ENCODE results near the gene DCTN4. TPM values are rescaled to one million over a fixed set of nuclear protein-coding genes. Genes with fewer than 3 reads are reported as not detected.

DCTN4 gene
- polyA plus RNA-seq, 1 donor from 2014 or later: 10.5 TPM

DNA sequence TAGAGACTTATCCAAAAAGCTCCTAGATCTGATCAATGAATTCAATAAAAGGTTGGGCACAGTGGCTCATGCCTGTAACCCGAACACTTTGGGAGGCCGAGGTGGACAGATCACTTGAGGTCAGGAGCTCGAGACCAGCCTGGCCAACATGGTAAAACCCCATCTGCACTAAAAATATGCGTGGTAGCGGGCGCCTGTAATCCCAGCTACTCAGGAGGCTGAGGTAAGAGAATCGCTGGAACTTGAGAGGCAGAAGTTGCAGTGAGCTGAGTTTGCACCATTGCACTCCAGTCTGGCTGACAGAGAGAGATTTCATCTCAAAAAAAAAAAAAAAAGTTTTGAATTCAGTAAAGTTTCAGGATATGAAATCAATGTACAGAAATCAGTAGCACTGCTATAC, 20.0 kb downstream of the DCTN4 start:
- H3K36me3 Mint-ChIP-seq: peaks cover 24% of the 10 kb centered on the region
- no peak overlapping the region for H3K4me3 Mint-ChIP-seq
- no peaks in the 10 kb centered on the region for H3K27me3 Mint-ChIP-seq
- H3K9me3 Mint-ChIP-seq: peaks cover 0 to 4% (median 2%) of the 10 kb centered on the region in 3 donors
- no peak overlapping the region for H3K27ac Mint-ChIP-seq
- peaks cover 28 to 43% (median 42%) of the 10 kb centered on the region in 3 donors for H3K4me1 Mint-ChIP-seq

DNA sequence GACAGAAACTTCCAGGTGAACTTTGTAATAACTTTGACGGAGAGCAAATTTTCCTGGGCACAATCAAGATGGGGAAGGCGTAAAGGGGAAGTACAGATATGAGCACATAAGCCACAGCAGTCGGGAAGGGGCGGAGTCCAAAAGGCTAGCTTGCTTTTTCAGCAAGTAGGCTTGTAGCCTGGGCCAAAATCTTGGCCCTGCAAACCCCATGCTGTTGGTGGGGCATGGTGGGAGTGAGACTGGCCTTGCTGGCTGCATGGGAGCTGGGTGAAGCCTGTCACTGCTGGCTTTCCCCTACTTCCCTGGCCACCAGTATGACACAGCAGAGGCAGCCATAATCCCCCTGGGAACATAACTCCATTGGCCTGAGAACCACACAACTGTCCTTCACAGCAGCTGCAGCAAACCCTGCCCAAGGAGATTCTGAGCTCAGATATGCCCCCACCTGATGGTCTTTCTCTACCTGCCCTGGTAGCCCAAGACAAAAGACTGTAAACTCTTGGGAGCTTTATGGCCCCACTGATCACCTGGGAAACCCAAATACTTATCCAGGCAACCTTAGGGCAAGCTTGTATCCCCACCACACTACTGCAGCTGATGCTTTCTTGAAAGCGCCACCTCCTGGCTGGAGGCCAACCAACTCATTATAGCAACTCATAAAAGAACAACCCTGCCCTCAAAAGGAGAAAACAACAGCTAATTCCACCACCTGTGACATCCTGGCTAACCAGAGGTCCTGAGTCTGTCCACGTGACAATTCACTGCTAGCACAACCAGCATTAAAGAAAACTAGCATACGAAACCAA, 24.0 kb downstream of the DCTN4 start:
- peaks cover 22 to 35% (median 29%) of the 10 kb centered on the region in 3 donors for H3K4me1 Mint-ChIP-seq
- H3K27ac Mint-ChIP-seq: peak overlapping the region; percentile 4 to 93 (median 23)
- H3K9me3 Mint-ChIP-seq: peaks cover 0 to 4% (median 2%) of the 10 kb centered on the region in 3 donors
- H3K27me3 Mint-ChIP-seq: no peaks in the 10 kb centered on the region
- peaks cover 21% of the 10 kb centered on the region for H3K36me3 Mint-ChIP-seq
- peak overlapping the region; percentile 4 to 65 (median 50) for H3K4me3 Mint-ChIP-seq

DNA sequence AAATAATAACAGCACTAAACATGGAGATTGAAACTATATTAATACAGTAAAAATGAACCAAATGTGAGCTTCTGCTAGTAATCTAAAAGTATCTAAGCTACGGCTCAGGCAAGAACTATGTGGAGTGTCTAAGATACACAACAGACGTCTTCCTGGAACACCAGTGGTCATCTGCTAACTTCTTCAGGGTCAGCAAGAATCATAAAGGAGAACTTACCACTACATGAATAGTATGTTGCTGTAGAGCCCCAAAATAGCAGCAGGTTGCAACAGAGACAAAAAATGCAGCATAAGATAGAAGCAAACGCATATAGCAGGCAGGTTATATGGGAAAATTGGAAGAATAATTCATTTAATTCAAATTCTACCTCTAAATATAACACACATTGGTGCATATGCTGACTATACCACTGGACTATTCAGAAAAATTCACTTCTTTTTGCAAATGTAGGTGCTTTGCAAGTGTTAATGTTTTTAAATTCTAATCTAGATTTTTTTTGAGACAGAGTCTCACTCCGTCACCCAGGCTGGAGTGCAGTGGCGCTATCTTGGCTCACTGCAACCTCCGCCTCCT, 27.1 kb downstream of the DCTN4 start:
- Mint-ChIP-seq H3K27me3 (no peaks in the 10 kb centered on the region), H3K27ac (no peak overlapping the region), H3K4me1 (peaks cover 13 to 15% (median 14%) of the 10 kb centered on the region in 3 donors), H3K36me3 (peaks cover 14% of the 10 kb centered on the region), H3K4me3 (no peak overlapping the region), H3K9me3 (no peaks in the 10 kb centered on the region)

DNA sequence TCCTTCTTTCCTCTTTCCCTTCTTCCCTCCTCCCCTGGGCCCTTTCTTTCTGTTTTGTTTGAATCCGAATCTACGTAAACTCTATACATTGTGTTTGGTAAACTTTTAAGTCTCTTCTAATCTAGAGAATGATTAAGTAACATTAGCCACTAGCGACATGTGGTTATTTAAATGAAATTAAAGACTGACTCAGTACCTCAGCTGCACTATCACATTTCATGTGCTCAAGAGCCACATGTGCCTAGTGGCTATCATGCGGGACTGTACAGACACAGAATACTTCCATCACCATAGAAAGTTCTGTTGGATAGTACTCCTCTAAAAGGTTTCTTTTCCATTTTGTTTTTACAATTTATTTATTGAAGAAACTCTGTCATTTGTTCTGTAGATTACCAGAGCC, 29.0 kb downstream of the DCTN4 start:
- Mint-ChIP-seq H3K36me3 (peaks cover 1% of the 10 kb centered on the region), H3K27ac (no peak overlapping the region), H3K9me3 (no peaks in the 10 kb centered on the region), H3K27me3 (no peaks in the 10 kb centered on the region), H3K4me1 (peaks cover 7 to 8% (median 7%) of the 10 kb centered on the region in 3 donors), H3K4me3 (no peak overlapping the region)

DNA sequence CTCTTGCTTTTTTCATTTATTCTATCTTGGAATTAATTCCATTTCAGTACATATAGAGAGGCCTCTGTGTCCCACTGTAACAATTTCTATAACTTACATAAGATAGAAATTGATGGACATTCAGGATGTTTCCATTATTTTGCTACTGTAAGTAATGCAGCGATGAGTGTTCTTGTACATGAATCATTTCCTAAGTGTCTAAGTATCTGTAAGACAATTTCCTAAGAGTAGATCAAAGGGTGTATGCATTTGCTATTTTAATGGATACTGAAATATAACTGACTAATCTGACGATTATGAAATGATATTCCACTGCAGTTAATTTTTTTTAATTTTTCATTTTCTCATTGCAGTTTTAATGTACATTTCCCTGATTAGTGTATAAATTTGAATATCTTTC, 35.0 kb downstream of the DCTN4 start:
- Mint-ChIP-seq H3K36me3 (peaks cover 8% of the 10 kb centered on the region), H3K4me3 (no peak overlapping the region), H3K27me3 (no peaks in the 10 kb centered on the region), H3K9me3 (no peaks in the 10 kb centered on the region), H3K27ac (no peak overlapping the region), H3K4me1 (no peaks in the 10 kb centered on the region)

DNA sequence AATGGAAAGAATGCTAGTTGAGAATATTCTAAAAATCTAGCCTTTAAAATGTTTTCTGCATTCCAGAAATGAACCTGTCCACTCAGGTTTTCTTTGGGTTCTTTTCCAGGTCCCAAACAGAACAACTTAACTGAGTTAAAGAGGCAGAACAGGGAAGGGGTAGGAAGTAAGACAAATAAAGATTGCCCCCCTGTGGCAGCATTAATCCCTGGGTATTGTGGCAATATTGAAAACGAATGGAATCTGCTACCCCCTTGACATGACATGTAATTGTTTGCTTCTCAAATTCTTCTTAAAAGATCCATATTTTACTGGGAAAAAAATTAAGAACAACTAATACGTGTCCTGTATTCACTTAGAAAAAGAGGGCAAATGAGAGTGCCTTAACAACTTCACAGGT, 48.7 kb downstream of the DCTN4 start:
- no peaks in the 10 kb centered on the region for H3K27me3 Mint-ChIP-seq
- H3K27ac Mint-ChIP-seq: no peak overlapping the region
- H3K4me3 Mint-ChIP-seq: no peak overlapping the region
- H3K9me3 Mint-ChIP-seq: no peaks in the 10 kb centered on the region
- H3K36me3 Mint-ChIP-seq: peaks cover 9% of the 10 kb centered on the region
- H3K4me1 Mint-ChIP-seq: no peaks in the 10 kb centered on the region

DNA sequence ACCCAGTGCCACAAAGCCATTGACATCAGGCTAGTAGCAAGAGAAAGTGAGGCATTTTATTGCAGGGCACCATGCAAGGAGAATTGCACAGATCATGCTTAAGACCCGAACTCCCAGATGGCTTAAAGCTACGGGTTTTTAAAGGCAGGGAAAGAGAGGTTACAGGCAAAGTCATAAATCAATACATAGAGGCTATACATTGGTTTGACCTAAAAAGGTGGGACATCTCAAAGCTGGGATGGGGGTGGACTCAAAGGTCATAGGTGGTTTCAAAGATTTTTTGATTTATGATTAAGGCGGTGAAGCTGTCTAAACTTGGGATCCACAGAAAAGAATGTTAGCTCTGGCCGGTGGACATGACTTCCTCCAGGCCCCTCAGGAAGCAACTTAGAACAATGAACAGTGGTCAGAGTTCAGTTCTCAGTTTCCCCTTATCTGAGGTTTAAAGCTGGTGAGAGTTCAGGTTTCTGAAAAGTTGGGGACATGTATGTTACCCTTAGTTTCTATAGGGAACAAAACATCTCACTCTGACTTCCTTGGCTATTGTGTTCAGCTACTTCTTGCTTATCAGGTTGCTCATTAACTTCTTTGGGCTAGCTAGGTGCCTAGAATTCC, 51.9 kb downstream of the DCTN4 start:
- no peaks in the 10 kb centered on the region for H3K9me3 Mint-ChIP-seq
- peak overlapping the region in 2 of 3 donors; percentile 36 to 68 for H3K27ac Mint-ChIP-seq
- H3K4me1 Mint-ChIP-seq: peaks cover 0 to 1% (median 0%) of the 10 kb centered on the region in 3 donors
- no peak overlapping the region for H3K4me3 Mint-ChIP-seq
- no peaks in the 10 kb centered on the region for H3K27me3 Mint-ChIP-seq
- H3K36me3 Mint-ChIP-seq: peaks cover 10% of the 10 kb centered on the region

DNA sequence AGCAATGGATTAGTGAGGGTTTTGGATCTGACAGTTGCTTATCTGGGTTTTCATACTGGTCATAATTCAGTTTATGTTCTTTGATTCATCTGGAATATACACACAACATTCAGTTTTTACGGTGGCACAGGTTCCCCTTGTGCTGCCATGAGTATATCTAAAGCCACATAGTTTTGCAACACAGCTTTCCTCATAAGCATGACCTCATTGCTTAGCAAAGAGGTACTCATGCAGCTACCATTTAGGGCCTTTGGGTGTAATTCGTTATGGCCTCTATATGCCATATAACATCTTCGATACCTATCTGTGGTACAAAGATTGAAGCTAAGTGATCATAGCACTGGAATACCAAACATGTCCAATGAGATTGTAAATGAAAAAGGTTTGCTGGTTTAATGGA, 55.1 kb downstream of the DCTN4 start:
- Mint-ChIP-seq H3K27ac (no peak overlapping the region), H3K4me3 (peak overlapping the region in 1 of 4 donors; percentile 44), H3K36me3 (peaks cover 7% of the 10 kb centered on the region), H3K9me3 (no peaks in the 10 kb centered on the region), H3K27me3 (no peaks in the 10 kb centered on the region), H3K4me1 (peaks cover 0 to 3% (median 2%) of the 10 kb centered on the region in 3 donors)

DNA sequence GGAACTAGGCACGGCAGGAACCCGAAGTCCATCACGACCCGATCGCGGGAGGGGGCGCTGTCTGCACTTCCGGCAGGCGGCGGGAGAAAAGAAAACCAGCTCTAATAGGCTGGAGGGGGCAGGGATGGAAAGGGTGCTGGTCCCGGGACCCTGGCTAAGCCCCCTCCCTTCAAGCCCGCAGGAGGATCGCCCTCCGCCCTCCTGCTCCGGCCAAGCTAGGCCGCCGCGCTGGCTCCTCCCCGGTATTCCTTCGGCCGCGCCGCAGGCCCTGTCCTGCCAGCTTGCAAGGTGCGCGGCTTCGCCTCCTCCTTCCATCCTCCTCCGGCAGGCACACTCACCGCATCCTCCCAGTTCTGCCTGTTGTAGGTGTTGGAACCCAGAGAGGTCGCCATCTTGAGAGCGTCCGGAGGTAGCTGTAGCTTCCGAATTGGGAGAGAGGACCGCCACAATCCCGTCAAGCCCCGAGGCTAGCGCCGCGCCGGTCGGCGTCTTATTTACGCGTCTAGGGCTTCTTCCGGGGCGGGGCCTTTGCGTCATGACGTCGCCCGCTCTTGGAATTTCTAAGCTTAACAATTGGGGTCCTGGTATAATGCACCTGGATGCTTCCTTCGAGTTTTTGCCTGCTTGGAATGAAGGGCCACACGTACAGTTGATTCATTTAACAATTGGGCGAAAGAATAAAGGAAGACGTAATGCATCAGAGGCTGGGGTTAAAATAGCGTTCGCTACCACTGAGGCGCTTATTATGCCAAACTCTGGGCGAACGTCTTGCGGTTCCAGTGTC, 58.0 kb downstream of the DCTN4 start, which contains the start of gene RBM22:
Gene RBM22, minus strand, starts transcription at position 469 of the 784 bp plus-strand sequence. Its CDS starts 77 bp downstream, at position 392.
- H3K27ac Mint-ChIP-seq: no peak within 1 kb of the TSS
- peaks cover 3% of the 10 kb centered on the region for H3K36me3 Mint-ChIP-seq
- H3K9me3 Mint-ChIP-seq: no peaks in the 10 kb centered on the region
- no peaks in the 10 kb centered on the region for H3K27me3 Mint-ChIP-seq
- peaks cover 0 to 6% (median 6%) of the 10 kb centered on the region in 3 donors for H3K4me1 Mint-ChIP-seq
- no peak within 1 kb of the TSS for H3K4me3 Mint-ChIP-seq

DNA sequence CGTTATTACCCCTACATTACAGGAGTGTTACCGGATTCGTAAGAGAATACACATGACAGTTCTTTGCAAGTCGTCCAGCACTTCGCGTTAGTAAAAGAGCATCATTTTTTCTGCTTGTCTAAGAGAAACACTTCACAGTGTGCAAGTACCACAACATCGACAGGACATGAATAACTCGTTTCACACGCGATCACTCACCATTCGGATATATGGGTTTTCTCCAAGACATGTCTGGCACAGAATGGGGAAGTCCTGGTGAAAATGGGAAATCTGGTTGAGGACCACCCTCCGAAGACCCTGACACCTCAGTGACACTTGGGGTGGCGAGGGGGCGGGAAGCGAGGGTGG, 58.6 kb downstream of the DCTN4 start:
- H3K36me3 Mint-ChIP-seq: peaks cover 3% of the 10 kb centered on the region
- peaks cover 0 to 6% (median 6%) of the 10 kb centered on the region in 3 donors for H3K4me1 Mint-ChIP-seq
- no peak overlapping the region for H3K4me3 Mint-ChIP-seq
- no peaks in the 10 kb centered on the region for H3K27me3 Mint-ChIP-seq
- H3K27ac Mint-ChIP-seq: no peak overlapping the region
- no peaks in the 10 kb centered on the region for H3K9me3 Mint-ChIP-seq

DNA sequence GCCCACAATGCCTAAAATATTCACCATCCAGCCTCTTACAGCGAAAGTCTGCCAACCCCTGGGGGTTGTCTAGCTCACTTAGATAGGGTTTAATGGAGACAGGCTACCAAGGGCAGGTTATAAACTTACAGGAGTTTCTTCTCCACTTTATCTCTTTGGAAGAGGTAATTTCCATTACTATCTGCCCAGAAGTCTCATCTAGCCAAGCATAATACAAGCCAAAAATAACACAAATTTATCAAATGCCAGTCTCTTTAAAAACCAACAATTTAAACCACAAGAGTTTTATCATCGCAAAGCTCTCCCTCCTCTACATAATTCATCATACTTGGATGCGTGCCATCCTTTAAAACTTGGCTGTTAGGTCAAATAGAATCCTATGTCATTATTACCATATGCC, 64.2 kb downstream of the DCTN4 start:
- no peaks in the 10 kb centered on the region for H3K27me3 Mint-ChIP-seq
- no peak overlapping the region for H3K4me3 Mint-ChIP-seq
- peaks cover 6% of the 10 kb centered on the region for H3K36me3 Mint-ChIP-seq
- H3K4me1 Mint-ChIP-seq: peaks cover 0 to 6% (median 5%) of the 10 kb centered on the region in 3 donors
- no peak overlapping the region for H3K27ac Mint-ChIP-seq
- H3K9me3 Mint-ChIP-seq: no peaks in the 10 kb centered on the region

DNA sequence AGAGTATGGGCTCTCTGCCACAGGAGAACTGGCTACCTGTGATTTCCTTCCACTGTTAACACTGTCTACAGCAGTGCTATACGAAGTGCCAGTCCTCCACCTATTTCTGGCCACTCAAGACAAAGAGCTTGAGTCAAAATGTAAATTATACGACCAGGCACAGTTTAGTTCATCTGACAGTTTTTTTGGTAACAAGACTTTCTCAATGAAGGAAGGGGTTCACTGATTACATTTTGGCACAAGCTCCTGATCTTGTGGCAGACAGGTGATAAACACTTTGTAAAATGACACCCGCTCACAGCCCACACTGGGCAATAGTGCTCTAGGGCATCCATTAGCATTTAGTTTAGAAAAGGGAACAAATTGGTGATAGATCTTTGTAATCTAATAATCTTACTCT, 66.5 kb downstream of the DCTN4 start:
- H3K9me3 Mint-ChIP-seq: no peaks in the 10 kb centered on the region
- H3K4me1 Mint-ChIP-seq: no peaks in the 10 kb centered on the region

DNA sequence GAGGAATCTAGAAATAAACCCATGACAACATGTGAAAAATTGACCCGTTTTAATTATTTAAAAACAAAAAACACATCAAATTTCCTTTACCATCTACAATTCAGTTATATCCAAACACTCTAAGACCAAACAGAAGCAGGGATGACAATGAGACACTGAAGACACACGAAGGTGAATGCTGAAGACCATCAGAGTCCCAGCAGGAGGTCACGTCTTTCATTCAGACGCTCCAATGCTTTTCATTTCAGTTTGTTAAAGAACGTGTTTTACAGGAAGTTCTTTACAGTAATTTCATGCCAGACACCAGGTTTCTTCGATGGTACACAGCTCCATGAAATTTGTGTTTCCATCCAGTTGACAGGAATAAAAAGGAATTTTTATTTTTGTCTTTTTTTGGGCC, 68.1 kb downstream of the DCTN4 start:
- Mint-ChIP-seq H3K27ac (no peak overlapping the region), H3K4me3 (no peak overlapping the region), H3K27me3 (no peaks in the 10 kb centered on the region), H3K4me1 (no peaks in the 10 kb centered on the region), H3K9me3 (no peaks in the 10 kb centered on the region), H3K36me3 (peaks cover 10% of the 10 kb centered on the region)

More for the DNA sequence above, 66.5 kb downstream of the DCTN4 start:
- peak overlapping the region in 1 of 4 donors; percentile 37 for H3K4me3 Mint-ChIP-seq
- H3K36me3 Mint-ChIP-seq: peaks cover 9% of the 10 kb centered on the region
- H3K27me3 Mint-ChIP-seq: no peaks in the 10 kb centered on the region
- no peak overlapping the region for H3K27ac Mint-ChIP-seq

DNA sequence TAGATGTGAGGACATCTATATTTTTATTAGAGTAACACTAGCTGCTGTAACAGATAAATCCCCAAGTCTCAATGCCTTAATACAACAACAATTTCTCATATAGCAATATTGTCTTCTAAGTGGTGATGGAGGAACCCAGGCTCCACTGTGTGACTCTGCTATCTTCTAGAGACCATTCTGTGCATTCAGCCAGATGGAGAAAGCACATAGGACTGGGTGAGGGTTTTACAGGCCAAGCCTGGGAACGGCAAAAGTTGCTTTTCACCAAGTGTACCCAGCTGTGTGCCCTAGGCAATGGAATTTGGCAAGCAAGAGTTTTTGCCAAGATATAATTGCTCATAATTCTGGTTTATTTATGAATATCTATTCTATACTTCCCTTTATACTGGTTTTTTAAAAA, 69.7 kb downstream of the DCTN4 start:
- no peak overlapping the region for H3K27ac Mint-ChIP-seq
- peaks cover 10% of the 10 kb centered on the region for H3K36me3 Mint-ChIP-seq

DNA sequence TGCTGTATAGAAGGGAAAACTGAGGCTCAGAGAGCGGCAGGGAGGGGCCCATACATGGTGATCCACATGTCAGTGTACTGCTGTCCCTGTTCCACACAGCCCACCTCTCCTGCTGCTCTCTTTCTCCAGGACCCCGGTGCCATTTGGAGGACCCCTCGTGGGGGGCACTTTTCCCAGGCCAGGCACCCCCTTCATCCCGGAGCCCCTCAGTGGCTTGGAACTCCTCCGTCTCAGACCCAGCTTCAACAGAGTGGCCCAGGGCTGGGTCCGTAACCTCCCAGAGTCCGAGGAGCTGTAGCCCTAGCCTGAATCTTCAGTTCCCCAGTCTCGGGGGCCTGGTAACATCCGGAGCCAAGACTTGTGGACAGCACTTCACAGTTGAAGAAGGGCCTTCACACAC, 82.2 kb downstream of the DCTN4 start:
- H3K27ac Mint-ChIP-seq: no peak overlapping the region
- H3K4me3 Mint-ChIP-seq: no peak overlapping the region
- H3K9me3 Mint-ChIP-seq: no peaks in the 10 kb centered on the region
- H3K4me1 Mint-ChIP-seq: peaks cover 0 to 2% (median 0%) of the 10 kb centered on the region in 3 donors
- peaks cover 6% of the 10 kb centered on the region for H3K27me3 Mint-ChIP-seq
- peaks cover 8% of the 10 kb centered on the region for H3K36me3 Mint-ChIP-seq

More for the DNA sequence above, 69.7 kb downstream of the DCTN4 start:
- no peak overlapping the region for H3K4me3 Mint-ChIP-seq
- no peaks in the 10 kb centered on the region for H3K27me3 Mint-ChIP-seq
- H3K4me1 Mint-ChIP-seq: no peaks in the 10 kb centered on the region
- H3K9me3 Mint-ChIP-seq: no peaks in the 10 kb centered on the region

Data from IgD-negative memory B cell (primary cell).